ENCODE measurements around the gene HOXC5.

The HOXC5 gene

GRCh38 chr12:54004063-54004840 is 28.6 kb upstream of the HOXC5 start:
- H2AFZ ChIP-seq = no peak overlapping the region
- no peaks in the 10 kb centered on the region for H3K36me3 ChIP-seq (ENCODE audit: control insufficient read depth, insufficient read depth, low read length)
- no peak overlapping the region for H3K27ac ChIP-seq
- TF ChIP-seq CTCF (IDR thresholded peaks at IDR 0.05) = no peak
- no peak overlapping the region for H3K4me3 ChIP-seq (ENCODE audit: low read depth, low read length)
- no peak overlapping the region for H3K9ac ChIP-seq
- H3K27me3 ChIP-seq (ENCODE audit: control insufficient read depth, insufficient read depth, low read length) = peaks cover 24% of the 10 kb centered on the region
- no peak overlapping the region for H3K4me2 ChIP-seq (ENCODE audit: low read length)
- H3K9me3 ChIP-seq (ENCODE audit: control insufficient read depth, low read length) = no peaks in the 10 kb centered on the region
- H3K4me1 ChIP-seq = peaks cover 3% of the 10 kb centered on the region
- H3K79me2 ChIP-seq = no peaks in the 10 kb centered on the region

GRCh38 chr12:54004841-54005530 is 27.9 kb upstream of the HOXC5 start:
- Histone ChIP-seq H3K27me3 (ENCODE audit: control insufficient read depth, insufficient read depth, low read length) (peaks cover 24% of the 10 kb centered on the region), H2AFZ (no peak overlapping the region), H3K27ac (no peak overlapping the region), H3K4me1 (peaks cover 3% of the 10 kb centered on the region), H3K4me2 (ENCODE audit: low read length) (no peak overlapping the region), H3K9me3 (ENCODE audit: control insufficient read depth, low read length) (no peaks in the 10 kb centered on the region), H3K36me3 (ENCODE audit: control insufficient read depth, insufficient read depth, low read length) (no peaks in the 10 kb centered on the region), H3K4me3 (ENCODE audit: low read depth, low read length) (no peak overlapping the region), H3K79me2 (no peaks in the 10 kb centered on the region), H3K9ac (no peak overlapping the region)
- no peak for TF ChIP-seq CTCF (IDR thresholded peaks at IDR 0.05)

- Histone ChIP-seq H3K4me3 (ENCODE audit: low read depth, low read length) (no peak overlapping the region), H3K4me1 (peaks cover 3% of the 10 kb centered on the region)
These were observed 27.4 kb upstream of the HOXC5 start for GRCh38 chr12:54005531-54005852.

GRCh38 chr12:54005853-54006558 is 26.8 kb upstream of the HOXC5 start:
- Histone ChIP-seq H3K4me3 (ENCODE audit: low read depth, low read length) (peak overlapping the region; percentile 46), H2AFZ (peak overlapping the region; percentile 68), H3K9me3 (ENCODE audit: control insufficient read depth, low read length) (no peaks in the 10 kb centered on the region), H3K36me3 (ENCODE audit: control insufficient read depth, insufficient read depth, low read length) (no peaks in the 10 kb centered on the region), H3K9ac (no peak overlapping the region), H3K27ac (no peak overlapping the region), H3K4me2 (ENCODE audit: low read length) (peak overlapping the region; percentile 74), H3K79me2 (no peaks in the 10 kb centered on the region), H3K27me3 (ENCODE audit: control insufficient read depth, insufficient read depth, low read length) (peaks cover 22% of the 10 kb centered on the region), H3K4me1 (peaks cover 3% of the 10 kb centered on the region)
- peak; percentile 97 for TF ChIP-seq CTCF (IDR thresholded peaks at IDR 0.05)

More at GRCh38 chr12:54005531-54005852, 27.4 kb upstream of the HOXC5 start:
- no peak overlapping the region for H3K4me2 ChIP-seq (ENCODE audit: low read length)
- no peak overlapping the region for H3K27ac ChIP-seq
- H3K9ac ChIP-seq = no peak overlapping the region
- H3K36me3 ChIP-seq (ENCODE audit: control insufficient read depth, insufficient read depth, low read length) = no peaks in the 10 kb centered on the region
- H3K9me3 ChIP-seq (ENCODE audit: control insufficient read depth, low read length) = no peaks in the 10 kb centered on the region
- H3K27me3 ChIP-seq (ENCODE audit: control insufficient read depth, insufficient read depth, low read length) = peaks cover 22% of the 10 kb centered on the region
- H3K79me2 ChIP-seq = no peaks in the 10 kb centered on the region
- TF ChIP-seq CTCF (IDR thresholded peaks at IDR 0.05) = no peak
- no peak overlapping the region for H2AFZ ChIP-seq

Measured in parathyroid adenoma (tissue), 2 donors.